ENCODE measurements around the gene KCNF1. TPM values are rescaled to one million over a fixed set of nuclear protein-coding genes. Genes with fewer than 3 reads are reported as not detected.

KCNF1 gene
- polyA plus RNA-seq, 3 donors, result not detected

- Mint-ChIP-seq H3K36me3 (no peaks in the 10 kb centered on the region), H3K27me3 (ENCODE audit: low read depth in 3 of 3) (peaks cover 21 to 41% (median 37%) of the 10 kb centered on the region in 3 donors), H3K4me1 (no peaks in the 10 kb centered on the region), H3K27ac (no peak overlapping the region), H3K4me3 (no peak overlapping the region), H3K9me3 (no peaks in the 10 kb centered on the region)
- 100% methylated on average over 5 of the region's 5 CpGs for WGBS (ENCODE audit: insufficient coverage)
- DNase-seq, result no peak
- H3K4me3 ChIP-seq (replicated peaks in 1 of 3; ENCODE audit: low read depth in 2 of 3, low read length in 3 of 3), result no peak overlapping the region
- intact Hi-C loops (cut with micrococcal nuclease), result no loop called here
- no peaks in the 10 kb centered on the region for H3K36me3 ChIP-seq (replicated peaks in 1 of 2; ENCODE audit: control insufficient read depth in 1 of 2, insufficient read depth in 2 of 2, low read length in 2 of 2)
- H3K9me3 ChIP-seq (replicated peaks in 1 of 2; ENCODE audit: control insufficient read depth in 1 of 2, insufficient read depth in 1 of 2, low read length in 2 of 2), result no peaks in the 10 kb centered on the region
- no peak overlapping the region for H3K4me2 ChIP-seq (replicated peaks; ENCODE audit: extremely low read depth, low read length, poor library complexity, severe bottlenecking)
- H3K27ac ChIP-seq (ENCODE audit: low read depth in 1 of 2, low read length in 2 of 2), result no peak overlapping the region
- no peaks in the 10 kb centered on the region for H4K20me1 ChIP-seq (ENCODE audit: insufficient read depth, low read length)
- H3K27me3 ChIP-seq (ENCODE audit: control insufficient read depth in 2 of 2, insufficient read depth in 2 of 2, low read length in 2 of 2), result peaks cover 0 to 5% of the 10 kb centered on the region in 2 donors
- no peak overlapping the region for H2AFZ ChIP-seq (ENCODE audit: insufficient read depth, low read depth, low read length, poor library complexity, severe bottlenecking)
- no peaks in the 10 kb centered on the region for H3K4me1 ChIP-seq (ENCODE audit: control insufficient read depth in 1 of 2, insufficient read depth in 2 of 2, low read length in 2 of 2)
- no peak for TF ChIP-seq CTCF (IDR thresholded peaks at IDR 0.05)
- H3K9ac ChIP-seq (ENCODE audit: insufficient read depth, low read length, poor library complexity, severe bottlenecking), result no peak overlapping the region
- H3K79me2 ChIP-seq (ENCODE audit: insufficient read depth, low read length), result no peaks in the 10 kb centered on the region
Measured at GRCh38 chr2:10924441-10924840, 12.7 kb downstream of the KCNF1 start.

GRCh38 chr2:10924859-10925258 lies 13.1 kb downstream of the KCNF1 start:
- no peaks in the 10 kb centered on the region for H3K9me3 ChIP-seq (replicated peaks in 1 of 2; ENCODE audit: control insufficient read depth in 1 of 2, insufficient read depth in 1 of 2, low read length in 2 of 2)
- Mint-ChIP-seq H3K4me3 (no peak overlapping the region), H3K27ac (no peak overlapping the region), H3K27me3 (ENCODE audit: low read depth in 3 of 3) (peaks cover 24 to 45% (median 37%) of the 10 kb centered on the region in 3 donors), H3K36me3 (no peaks in the 10 kb centered on the region), H3K4me1 (no peaks in the 10 kb centered on the region), H3K9me3 (no peaks in the 10 kb centered on the region)
- no peak for DNase-seq
- H3K4me1 ChIP-seq (ENCODE audit: control insufficient read depth in 1 of 2, insufficient read depth in 2 of 2, low read length in 2 of 2), result no peaks in the 10 kb centered on the region
- WGBS (ENCODE audit: insufficient coverage), result 72% methylated on average over 2 of the region's 5 CpGs
- intact Hi-C loops (cut with micrococcal nuclease), result no loop called here
- no peak overlapping the region for H3K27ac ChIP-seq (ENCODE audit: low read depth in 1 of 2, low read length in 2 of 2)
- no peak for TF ChIP-seq CTCF (IDR thresholded peaks at IDR 0.05)
- no peaks in the 10 kb centered on the region for H4K20me1 ChIP-seq (ENCODE audit: insufficient read depth, low read length)
- H3K79me2 ChIP-seq (ENCODE audit: insufficient read depth, low read length), result no peaks in the 10 kb centered on the region
- H3K4me2 ChIP-seq (replicated peaks; ENCODE audit: extremely low read depth, low read length, poor library complexity, severe bottlenecking), result no peak overlapping the region
- H3K9ac ChIP-seq (ENCODE audit: insufficient read depth, low read length, poor library complexity, severe bottlenecking), result no peak overlapping the region
- no peak overlapping the region for H3K4me3 ChIP-seq (replicated peaks in 1 of 3; ENCODE audit: low read depth in 2 of 3, low read length in 3 of 3)
- no peak overlapping the region for H2AFZ ChIP-seq (ENCODE audit: insufficient read depth, low read depth, low read length, poor library complexity, severe bottlenecking)
- H3K36me3 ChIP-seq (replicated peaks in 1 of 2; ENCODE audit: control insufficient read depth in 1 of 2, insufficient read depth in 2 of 2, low read length in 2 of 2), result no peaks in the 10 kb centered on the region
- H3K27me3 ChIP-seq (ENCODE audit: control insufficient read depth in 2 of 2, insufficient read depth in 2 of 2, low read length in 2 of 2), result peaks cover 3 to 5% of the 10 kb centered on the region in 2 donors

Data from CD14-positive monocyte (primary cell).